HepG2 (cell line): ENCODE results near the gene MTF1. TPM values are rescaled to one million over a fixed set of nuclear protein-coding genes. Genes with fewer than 3 reads are reported as not detected.

Source experiments
- CEBPB ChIP-seq: IDR thresholded peaks from 2 replicates; pipeline ENCODE4 v1.6.1; 2011; ENCODE audit warnings: low read depth, low read length, improper control_type of control experiment, borderline replicate concordance
- CHCHD3 ChIP-seq: sonication (generic); formaldehyde crosslinking; IDR thresholded peaks from 2 replicates; pipeline ENCODE4 v1.8.0; 2022; ENCODE audit warnings: mild to moderate bottlenecking, missing genetic modification reagents, moderate library complexity
- CHD2 ChIP-seq: IDR thresholded peaks from 2 replicates; pipeline ENCODE4 v1.6.1; 2011; ENCODE audit warnings: low read depth, low read length, improper control_type of control experiment
- ETV5 ChIP-seq: IDR thresholded peaks from 2 replicates; pipeline ENCODE4 v1.6.1; 2018; ENCODE audit warnings: missing biosample characterization, missing genetic modification reagents, inconsistent platforms, borderline replicate concordance
- GRHL1 ChIP-seq: sonication (generic); formaldehyde crosslinking; conservative IDR thresholded peaks from 2 replicates; pipeline ENCODE4 v1.8.0; 2022; ENCODE audit warnings: missing genetic modification reagents
- MEIS1 ChIP-seq: sonication (generic); formaldehyde crosslinking; IDR thresholded peaks from 2 replicates; pipeline ENCODE4 v1.9.0; 2021; ENCODE audit warnings: mild to moderate bottlenecking, missing genetic modification reagents, moderate library complexity, borderline replicate concordance
- MEIS2 ChIP-seq: sonication (generic); formaldehyde crosslinking; IDR thresholded peaks from 2 replicates; pipeline ENCODE4 v1.9.0; 2021; ENCODE audit warnings: mild to moderate bottlenecking, missing genetic modification reagents
- NONO ChIP-seq, 2 experiments: fragments of 450-650 bp in 1 of 2; sonication (generic) in 1 of 2; formaldehyde crosslinking in 1 of 2; IDR thresholded peaks in 1 of 2; conservative IDR thresholded peaks in 1 of 2; 2 replicates each; pipeline versions ENCODE4 v1.6.1 to v1.8.0; 2017 to 2022; ENCODE audit warnings: mild to moderate bottlenecking in 1 of 2, missing genetic modification reagents in 1 of 2, moderate library complexity in 1 of 2
- SAP130 ChIP-seq: IDR thresholded peaks from 2 replicates; pipeline ENCODE4 v1.6.1; 2016; ENCODE audit warnings: low read depth
- TERF1 ChIP-seq: sonication (generic); formaldehyde crosslinking; IDR thresholded peaks from 2 replicates; pipeline ENCODE4 v1.8.0; 2022; ENCODE audit warnings: mild to moderate bottlenecking, missing genetic modification reagents, moderate library complexity
- THYN1 ChIP-seq: sonication (generic); formaldehyde crosslinking; IDR thresholded peaks from 2 replicates; pipeline ENCODE4 v1.8.1; 2023; ENCODE audit warnings: low read depth, mild to moderate bottlenecking, moderate library complexity, missing genetic modification reagents, borderline replicate concordance
- TRIM24 ChIP-seq: sonication (generic); formaldehyde crosslinking; IDR thresholded peaks from 2 replicates; pipeline ENCODE4 v1.8.0; 2022; ENCODE audit warnings: mild to moderate bottlenecking, missing genetic modification reagents
- ZNF44 ChIP-seq: sonication (generic); formaldehyde crosslinking; IDR thresholded peaks from 2 replicates; pipeline ENCODE4 v1.5.1; 2020; ENCODE audit warnings: mild to moderate bottlenecking, missing genetic modification reagents
- ZNF691 ChIP-seq: sonication (generic); formaldehyde crosslinking; IDR thresholded peaks from 2 replicates; pipeline ENCODE4 v1.4.0; 2020; ENCODE audit warnings: missing genetic modification reagents, low read depth, mild to moderate bottlenecking, borderline replicate concordance
- ZNF713 ChIP-seq: sonication (generic); formaldehyde crosslinking; IDR thresholded peaks from 2 replicates; pipeline ENCODE4 v1.4.0; 2020; ENCODE audit warnings: mild to moderate bottlenecking, missing genetic modification reagents
- ZNF761 ChIP-seq: sonication (generic); formaldehyde crosslinking; conservative IDR thresholded peaks from 2 replicates; pipeline ENCODE4 v1.4.0; 2020; ENCODE audit warnings: mild to moderate bottlenecking, missing genetic modification reagents
- ZNF768 ChIP-seq: sonication (generic); formaldehyde crosslinking; IDR thresholded peaks from 2 replicates; pipeline ENCODE4 v1.4.0; 2020; ENCODE audit warnings: missing genetic modification reagents
- ZNF788 ChIP-seq: sonication (generic); formaldehyde crosslinking; IDR thresholded peaks from 2 replicates; pipeline ENCODE4 v1.5.0; 2020; ENCODE audit warnings: mild to moderate bottlenecking, missing genetic modification reagents, borderline replicate concordance
- polyA plus RNA-seq, 8 experiments: library from polyadenylated mRNA; depleted of rRNA in 3 of 8; stranded (reverse) in 7 of 8; unstranded in 1 of 8; fragments of >200 nt; fragmentation: Illumina TruSeq in 4 of 8; extraction: Trizol in 4 of 8; gene quantifications; 2 replicates each; pipeline versions ENCODE4 v1.2.1 to v1.2.3, GENCODE V29; 2011 to 2016; ENCODE audit warnings: low read depth in 4 of 8, missing spikeins in 1 of 8, mixed read lengths in 1 of 8; ENCODE audit not compliant: insufficient read depth in 1 of 8
- total RNA-seq, 5 experiments: library from RNA; depleted of rRNA; stranded (reverse); fragments of >200 nt; fragmentation: Illumina TruSeq; extraction: Trizol; gene quantifications; 2 replicates each; pipeline ENCODE4 v1.2.3, GENCODE V29; 2016; ENCODE audit warnings: low read depth in 1 of 5
- TF ChIP-seq, protein P1 (sequence below): sonication (generic); formaldehyde crosslinking; conservative IDR thresholded peaks from 2 replicates; pipeline ENCODE4 v1.8.1; 2023; ENCODE audit warnings: missing genetic modification reagents
- TF ChIP-seq, protein P2 (sequence below): sonication (generic); formaldehyde crosslinking; conservative IDR thresholded peaks from 2 replicates; pipeline ENCODE4 v1.4.0; 2020; ENCODE audit warnings: missing genetic modification reagents

MTF1 gene
- total and polyA plus RNA-seq, 2 of the 13 experiments (the other 11 are each of a cell fraction or from before 2014, with no cell fraction given): 2.4 to 3.3 TPM

DNA sequence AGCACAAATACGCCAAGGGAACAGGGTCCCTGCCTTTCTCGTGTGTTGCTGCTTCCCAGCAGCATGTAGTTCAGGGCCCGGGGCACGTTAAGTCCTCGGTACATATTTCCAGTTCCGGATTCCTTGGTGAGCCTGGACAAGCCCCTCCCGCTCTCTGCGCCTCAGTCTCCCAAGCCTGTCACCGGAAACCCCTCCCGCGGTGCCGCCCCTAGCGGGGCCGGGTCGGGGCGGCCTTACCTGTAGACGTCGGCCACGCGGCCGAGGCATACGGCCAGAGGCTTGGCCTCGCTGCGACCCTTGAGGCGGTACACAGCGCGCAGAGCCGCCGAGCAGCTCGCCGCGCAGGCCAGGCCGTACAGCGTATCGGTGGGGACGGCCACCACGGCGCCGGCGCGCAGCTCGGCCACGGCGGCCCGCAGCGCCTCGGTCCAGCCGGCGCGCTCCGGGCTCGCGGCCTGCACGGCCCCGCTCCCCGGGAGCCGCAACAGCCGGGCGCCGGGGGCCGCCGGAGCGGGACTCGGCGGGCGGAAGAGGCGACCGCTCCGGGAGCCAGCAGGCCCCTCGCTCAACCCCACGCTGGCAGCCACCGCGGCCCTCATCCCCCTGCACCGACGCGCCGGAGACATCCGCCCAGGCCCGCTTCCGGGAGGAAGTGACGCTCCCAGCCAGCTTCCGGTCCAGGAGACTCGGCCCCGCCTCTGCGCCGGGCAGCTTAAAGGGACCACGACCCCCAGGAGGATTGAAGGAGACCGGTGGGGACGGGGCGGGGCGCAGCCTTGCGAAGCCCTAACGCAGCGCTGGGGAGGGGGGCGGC lies 51.6 kb downstream of the MTF1 start, which contains the start of the genes C1orf122 and YRDC (continued):
- TF ChIP-seq TERF1 (CRISPR knock-in tag) (no peak), ZNF691 (CRISPR knock-in tag) (no peak), ZNF768 (peak; percentile 41; the same call in 1 of the 2 replicates), MEIS1 (CRISPR knock-in tag) (no peak), THYN1 (CRISPR knock-in tag) (no peak), GRHL1 (CRISPR knock-in tag) (no peak), CHCHD3 (CRISPR knock-in tag) (0 out of 2 replicates have a peak, but pooled peaks have one; percentile 41), ZNF788 (CRISPR knock-in tag) (no peak), SAP130 (CRISPR knock-in tag) (peak; percentile 78), ZNF44 (no peak), TRIM24 (CRISPR knock-in tag) (no peak), NONO (IDR thresholded peaks at IDR 0.05) (no peak), NONO (CRISPR knock-in tag; conservative IDR thresholded peaks at IDR 0.05) (no peak), ZNF761 (CRISPR knock-in tag) (no peak), ZNF713 (CRISPR knock-in tag) (no peak), CEBPB (no peak), ETV5 (CRISPR knock-in tag) (peak; percentile 68), CHD2 (no peak), MEIS2 (CRISPR knock-in tag) (peak; percentile 36)
- TF ChIP-seq, protein P1, sequence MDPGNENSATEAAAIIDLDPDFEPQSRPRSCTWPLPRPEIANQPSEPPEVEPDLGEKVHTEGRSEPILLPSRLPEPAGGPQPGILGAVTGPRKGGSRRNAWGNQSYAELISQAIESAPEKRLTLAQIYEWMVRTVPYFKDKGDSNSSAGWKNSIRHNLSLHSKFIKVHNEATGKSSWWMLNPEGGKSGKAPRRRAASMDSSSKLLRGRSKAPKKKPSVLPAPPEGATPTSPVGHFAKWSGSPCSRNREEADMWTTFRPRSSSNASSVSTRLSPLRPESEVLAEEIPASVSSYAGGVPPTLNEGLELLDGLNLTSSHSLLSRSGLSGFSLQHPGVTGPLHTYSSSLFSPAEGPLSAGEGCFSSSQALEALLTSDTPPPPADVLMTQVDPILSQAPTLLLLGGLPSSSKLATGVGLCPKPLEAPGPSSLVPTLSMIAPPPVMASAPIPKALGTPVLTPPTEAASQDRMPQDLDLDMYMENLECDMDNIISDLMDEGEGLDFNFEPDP: no peak
- TF ChIP-seq, protein P2, sequence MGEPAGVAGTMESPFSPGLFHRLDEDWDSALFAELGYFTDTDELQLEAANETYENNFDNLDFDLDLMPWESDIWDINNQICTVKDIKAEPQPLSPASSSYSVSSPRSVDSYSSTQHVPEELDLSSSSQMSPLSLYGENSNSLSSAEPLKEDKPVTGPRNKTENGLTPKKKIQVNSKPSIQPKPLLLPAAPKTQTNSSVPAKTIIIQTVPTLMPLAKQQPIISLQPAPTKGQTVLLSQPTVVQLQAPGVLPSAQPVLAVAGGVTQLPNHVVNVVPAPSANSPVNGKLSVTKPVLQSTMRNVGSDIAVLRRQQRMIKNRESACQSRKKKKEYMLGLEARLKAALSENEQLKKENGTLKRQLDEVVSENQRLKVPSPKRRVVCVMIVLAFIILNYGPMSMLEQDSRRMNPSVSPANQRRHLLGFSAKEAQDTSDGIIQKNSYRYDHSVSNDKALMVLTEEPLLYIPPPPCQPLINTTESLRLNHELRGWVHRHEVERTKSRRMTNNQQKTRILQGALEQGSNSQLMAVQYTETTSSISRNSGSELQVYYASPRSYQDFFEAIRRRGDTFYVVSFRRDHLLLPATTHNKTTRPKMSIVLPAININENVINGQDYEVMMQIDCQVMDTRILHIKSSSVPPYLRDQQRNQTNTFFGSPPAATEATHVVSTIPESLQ (CRISPR knock-in tag): no peak
